Measurements from ENCODE around the gene FAM120A. TPM values are rescaled to one million over a fixed set of nuclear protein-coding genes. Genes with fewer than 3 reads are reported as not detected.

Gene FAM120A
- total RNA-seq, 2 donors from 2014 or later: 38.3 to 46.1 TPM

- peaks cover 53% of the 10 kb centered on the region for H3K36me3 Mint-ChIP-seq (ENCODE audit: low read depth)
- Histone ChIP-seq H3K4me3 (ENCODE audit: low read length) (no peak overlapping the region), H3K9me3 (ENCODE audit: control insufficient read depth, low read length) (no peaks in the 10 kb centered on the region), H3K4me1 (ENCODE audit: control insufficient read depth, insufficient read depth, low read length) (no peaks in the 10 kb centered on the region), H3K27me3 (ENCODE audit: control insufficient read depth, insufficient read depth, low read length, poor library complexity, severe bottlenecking) (no peaks in the 10 kb centered on the region), H3K36me3 (ENCODE audit: control insufficient read depth, insufficient read depth, low read length) (peaks cover 75% of the 10 kb centered on the region), H3K27ac (ENCODE audit: low read depth, low read length) (no peak overlapping the region), H3K9ac (ENCODE audit: extremely low read depth, low read length, poor library complexity, severe bottlenecking) (no peak overlapping the region)
- H3K4me1 Mint-ChIP-seq: no peaks in the 10 kb centered on the region
- 93 to 94% methylated on average over 4 of the region's 4 CpGs for WGBS, 2 experiments (ENCODE audit: insufficient coverage in 1 of 2, insufficient read length in 1 of 2)
- no peak overlapping the region for H3K4me3 Mint-ChIP-seq
- H3K9me3 Mint-ChIP-seq: no peaks in the 10 kb centered on the region
- H3K27ac Mint-ChIP-seq: no peak overlapping the region
- DNase-seq: no peak
- TF ChIP-seq CTCF (conservative IDR thresholded peaks at IDR 0.05): no peak
- no peaks in the 10 kb centered on the region for H3K27me3 Mint-ChIP-seq (ENCODE audit: insufficient read depth)
Observed at GRCh38 chr9:93536167-93536566, 84.7 kb downstream of the FAM120A start.

- no peak overlapping the region for H3K4me3 ChIP-seq (ENCODE audit: low read length)
- no peak overlapping the region for H3K4me3 Mint-ChIP-seq
- TF ChIP-seq CTCF (conservative IDR thresholded peaks at IDR 0.05): peak; percentile 43
Observed at GRCh38 chr9:93536874-93537273, 85.4 kb downstream of the FAM120A start.

GRCh38 chr9:93540305-93540704 lies 88.8 kb downstream of the FAM120A start:
- H3K36me3 ChIP-seq (ENCODE audit: control insufficient read depth, insufficient read depth, low read length): peaks cover 84% of the 10 kb centered on the region

More at GRCh38 chr9:93536874-93537273, 85.4 kb downstream of the FAM120A start:
- Mint-ChIP-seq H3K4me1 (no peaks in the 10 kb centered on the region), H3K9me3 (no peaks in the 10 kb centered on the region), H3K27me3 (ENCODE audit: insufficient read depth) (no peaks in the 10 kb centered on the region), H3K27ac (no peak overlapping the region), H3K36me3 (ENCODE audit: low read depth) (peaks cover 47% of the 10 kb centered on the region)
- no peaks in the 10 kb centered on the region for H3K9me3 ChIP-seq (ENCODE audit: control insufficient read depth, low read length)
- no peaks in the 10 kb centered on the region for H3K4me1 ChIP-seq (ENCODE audit: control insufficient read depth, insufficient read depth, low read length)
- no peaks in the 10 kb centered on the region for H3K27me3 ChIP-seq (ENCODE audit: control insufficient read depth, insufficient read depth, low read length, poor library complexity, severe bottlenecking)
- no peak for DNase-seq
- no peak overlapping the region for H3K9ac ChIP-seq (ENCODE audit: extremely low read depth, low read length, poor library complexity, severe bottlenecking)
- WGBS, 2 experiments (ENCODE audit: insufficient coverage in 1 of 2, insufficient read length in 1 of 2): 93 to 100% methylated on average over 6 to 9 of the region's 9 CpGs
- peaks cover 74% of the 10 kb centered on the region for H3K36me3 ChIP-seq (ENCODE audit: control insufficient read depth, insufficient read depth, low read length)
- no peak overlapping the region for H3K27ac ChIP-seq (ENCODE audit: low read depth, low read length)

More at GRCh38 chr9:93540305-93540704, 88.8 kb downstream of the FAM120A start:
- no peak for DNase-seq
- Mint-ChIP-seq H3K4me3 (no peak overlapping the region), H3K27me3 (ENCODE audit: insufficient read depth) (no peaks in the 10 kb centered on the region), H3K4me1 (no peaks in the 10 kb centered on the region), H3K9me3 (no peaks in the 10 kb centered on the region), H3K36me3 (ENCODE audit: low read depth) (peaks cover 33% of the 10 kb centered on the region), H3K27ac (no peak overlapping the region)
- no peak for TF ChIP-seq CTCF (conservative IDR thresholded peaks at IDR 0.05)
- H3K9me3 ChIP-seq (ENCODE audit: control insufficient read depth, low read length): no peaks in the 10 kb centered on the region
- whole genome bisulfite sequencing, 2 experiments (ENCODE audit: insufficient coverage in 1 of 2, insufficient read length in 1 of 2): 96% methylated on average over 8 of the region's 8 CpGs
- no peaks in the 10 kb centered on the region for H3K4me1 ChIP-seq (ENCODE audit: control insufficient read depth, insufficient read depth, low read length)
- no peak overlapping the region for H3K4me3 ChIP-seq (ENCODE audit: low read length)
- H3K27ac ChIP-seq (ENCODE audit: low read depth, low read length): no peak overlapping the region
- no peak overlapping the region for H3K9ac ChIP-seq (ENCODE audit: extremely low read depth, low read length, poor library complexity, severe bottlenecking)
- H3K27me3 ChIP-seq (ENCODE audit: control insufficient read depth, insufficient read depth, low read length, poor library complexity, severe bottlenecking): no peaks in the 10 kb centered on the region

Measured in endodermal cell (in vitro differentiated cells).